ENCODE data around the gene SUDS3. TPM values are rescaled to one million over a fixed set of nuclear protein-coding genes. Genes with fewer than 3 reads are reported as not detected.

Gene SUDS3
- polyA plus RNA-seq, 1 donor from 2014 or later: 67.9 TPM

GRCh38 chr12:118334241-118334640 lies 42.1 kb upstream of the SUDS3 start:
- no peak overlapping the region for H3K4me3 ChIP-seq (ENCODE audit: low read length)
- H3K27ac ChIP-seq (ENCODE audit: low read length): no peak overlapping the region
- H4K20me1 ChIP-seq (ENCODE audit: insufficient read depth): no peaks in the 10 kb centered on the region
- H3K9ac ChIP-seq (ENCODE audit: low read length): no peak overlapping the region
- H3K36me3 ChIP-seq (ENCODE audit: insufficient read depth, low read length): no peaks in the 10 kb centered on the region
- H3K27me3 ChIP-seq (ENCODE audit: insufficient read depth, low read depth, low read length): no peaks in the 10 kb centered on the region
- no peaks in the 10 kb centered on the region for H3K9me3 ChIP-seq (ENCODE audit: low read length)
- TF ChIP-seq POLR2AphosphoS5 (IDR thresholded peaks at IDR 0.05): no peak
- TF ChIP-seq MXI1 (conservative IDR thresholded peaks at IDR 0.05; ENCODE audit: poor library complexity, severe bottlenecking): no peak
- TF ChIP-seq CTCF (IDR thresholded peaks at IDR 0.05; ENCODE audit: poor library complexity, severe bottlenecking): no peak
- TF ChIP-seq SMC3 (conservative IDR thresholded peaks at IDR 0.05; ENCODE audit: poor library complexity): no peak
- TF ChIP-seq REST (IDR thresholded peaks at IDR 0.05; ENCODE audit: borderline replicate concordance): no peak
- TF ChIP-seq TAF1 (IDR thresholded peaks at IDR 0.05; ENCODE audit: low read depth): no peak
- no peak for TF ChIP-seq EZH2 (IDR thresholded peaks at IDR 0.05; ENCODE audit: borderline replicate concordance, insufficient read depth, low read length, poor library complexity, severe bottlenecking)
- no peak for TF ChIP-seq EP300 (conservative IDR thresholded peaks at IDR 0.05; ENCODE audit: poor library complexity, severe bottlenecking)
- no peak for TF ChIP-seq RAD21 (conservative IDR thresholded peaks at IDR 0.05)
- no peaks in the 10 kb centered on the region for H3K9me2 ChIP-seq (ENCODE audit: insufficient read depth, low read length)
- H3F3A ChIP-seq (ENCODE audit: insufficient read depth, low read length, poor library complexity, severe bottlenecking): no peaks in the 10 kb centered on the region
- H2AFZ ChIP-seq (ENCODE audit: low read depth, low read length): no peak overlapping the region
- no peaks in the 10 kb centered on the region for H3K79me2 ChIP-seq (replicated peaks; ENCODE audit: insufficient read depth, low read length)
- H3K4me2 ChIP-seq (ENCODE audit: low read length): no peak overlapping the region

GRCh38 chr12:118334939-118335567 lies 41.3 kb upstream of the SUDS3 start:
- H3K9me3 ChIP-seq (ENCODE audit: low read length): no peaks in the 10 kb centered on the region
- H3K9ac ChIP-seq (ENCODE audit: low read length): no peak overlapping the region
- H3K79me2 ChIP-seq (replicated peaks; ENCODE audit: insufficient read depth, low read length): no peaks in the 10 kb centered on the region
- no peak overlapping the region for H2AFZ ChIP-seq (ENCODE audit: low read depth, low read length)
- H3K9me2 ChIP-seq (ENCODE audit: insufficient read depth, low read length): no peaks in the 10 kb centered on the region
- no peaks in the 10 kb centered on the region for H3F3A ChIP-seq (ENCODE audit: insufficient read depth, low read length, poor library complexity, severe bottlenecking)
- no peak overlapping the region for H3K4me3 ChIP-seq (ENCODE audit: low read length)
- H3K36me3 ChIP-seq (ENCODE audit: insufficient read depth, low read length): no peaks in the 10 kb centered on the region
- H3K27me3 ChIP-seq (ENCODE audit: insufficient read depth, low read depth, low read length): no peaks in the 10 kb centered on the region
- TF ChIP-seq TAF1 (IDR thresholded peaks at IDR 0.05; ENCODE audit: low read depth) (no peak), SMC3 (conservative IDR thresholded peaks at IDR 0.05; ENCODE audit: poor library complexity) (no peak), EP300 (conservative IDR thresholded peaks at IDR 0.05; ENCODE audit: poor library complexity, severe bottlenecking) (no peak), RAD21 (conservative IDR thresholded peaks at IDR 0.05) (no peak), POLR2AphosphoS5 (IDR thresholded peaks at IDR 0.05) (no peak)
- H3K4me2 ChIP-seq (ENCODE audit: low read length): no peak overlapping the region
- H4K20me1 ChIP-seq (ENCODE audit: insufficient read depth): no peaks in the 10 kb centered on the region
- no peak overlapping the region for H3K27ac ChIP-seq (ENCODE audit: low read length)

Data from neural cell (in vitro differentiated cells).